Fibroblast of skin of left quadriceps (primary cell): ENCODE results near the gene CD300LD.
A peak's percentile ranks its signal among the peaks of the same experiment; 100 is the strongest.
"Not testable (repeated sequence)": the region's sequence is repeated elsewhere in the genome, so short reads cannot be mapped to it uniquely, and the experiment has no call there.

Source experiments
- DNase-seq, 2 experiments: peaks; one replicate each; pipeline ENCODE4 v3.0.0-alpha.2; 2013; ENCODE audit warnings: low read depth in 2 of 2

The CD300LD gene

DNA sequence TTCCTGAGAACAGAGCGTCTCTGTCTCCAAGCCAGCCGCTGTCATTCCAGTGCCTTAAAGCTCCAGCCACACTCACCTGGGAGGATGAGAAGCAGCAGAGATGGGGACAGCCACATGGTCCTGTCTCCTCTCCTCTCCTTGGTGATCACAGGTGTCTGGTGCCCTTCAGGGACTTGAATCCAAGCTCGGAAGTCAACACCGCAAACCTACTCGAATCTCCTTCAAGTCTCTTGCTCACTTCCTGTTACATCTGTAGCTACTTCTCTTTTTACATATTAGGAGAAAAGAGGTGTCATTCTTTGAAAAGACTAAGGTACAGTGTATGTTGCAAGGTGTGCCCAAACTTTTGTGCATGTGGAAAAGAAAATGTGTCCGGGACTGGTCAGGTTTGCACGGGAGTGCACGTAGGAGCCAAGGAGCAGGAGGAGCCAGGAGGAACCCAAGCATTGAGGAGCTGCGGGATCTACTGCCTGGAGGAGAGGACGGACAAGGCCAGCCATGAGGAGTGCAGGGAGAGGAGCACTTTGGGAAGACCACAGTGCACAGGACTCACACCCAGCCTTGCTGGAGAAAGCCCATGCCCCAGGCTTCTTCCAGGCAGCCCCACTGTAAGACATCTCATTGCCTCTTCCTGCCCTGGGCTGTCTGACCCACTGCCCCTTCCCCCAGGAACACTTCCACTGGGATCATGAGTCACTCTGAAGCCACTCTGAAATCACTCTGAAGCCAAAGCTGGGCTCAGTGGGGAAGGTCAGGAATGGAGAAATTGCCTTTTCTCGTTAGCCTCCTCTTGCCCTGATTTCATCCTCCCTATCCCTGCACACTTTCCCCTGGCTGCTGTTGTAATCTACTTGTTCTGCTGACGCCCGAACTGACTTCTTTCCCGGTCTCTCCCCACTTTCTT is at the start of gene CD300LD:
TSS of gene CD300LD (minus strand) at position 197 of the 904 bp plus-strand sequence. CDS start at position 116, 81 bp downstream.
- no peak for DNase-seq

DNA sequence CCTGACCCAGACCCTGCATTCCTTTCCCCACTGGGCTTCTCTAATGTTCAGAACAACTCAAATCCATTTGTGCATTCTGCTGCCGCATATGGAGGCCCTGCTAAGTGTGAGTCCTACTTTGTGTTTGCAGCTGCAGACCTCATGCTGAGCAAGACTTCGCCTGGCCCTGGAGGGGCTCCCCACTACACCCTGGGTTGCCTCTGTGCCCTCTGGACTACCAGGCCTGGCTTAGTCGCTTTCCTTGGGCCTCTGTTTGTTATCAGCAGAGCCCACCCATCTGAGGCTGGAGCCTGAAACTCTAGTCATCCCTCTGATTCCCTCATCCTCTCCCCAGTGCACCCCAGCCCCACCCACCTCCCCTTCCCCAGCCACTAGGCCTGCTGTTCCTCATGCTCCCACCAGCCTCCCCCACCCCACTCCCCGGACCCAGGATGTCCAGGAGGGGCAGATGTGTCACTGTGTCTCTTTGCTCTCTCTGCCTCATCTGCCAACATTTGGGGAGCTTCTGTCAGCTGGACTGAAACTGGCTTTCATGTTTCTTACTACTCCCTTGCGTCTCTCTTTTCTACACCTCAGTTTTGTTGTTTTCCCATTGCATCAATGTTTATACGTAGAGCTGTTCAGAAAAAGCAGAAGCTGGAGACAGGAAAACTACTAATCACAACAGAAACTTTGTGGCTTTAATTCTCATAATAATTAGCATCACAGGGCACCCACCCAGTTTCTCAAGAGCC is 49.3 kb upstream of the CD300LD start:
- DNase-seq: no peak

DNA sequence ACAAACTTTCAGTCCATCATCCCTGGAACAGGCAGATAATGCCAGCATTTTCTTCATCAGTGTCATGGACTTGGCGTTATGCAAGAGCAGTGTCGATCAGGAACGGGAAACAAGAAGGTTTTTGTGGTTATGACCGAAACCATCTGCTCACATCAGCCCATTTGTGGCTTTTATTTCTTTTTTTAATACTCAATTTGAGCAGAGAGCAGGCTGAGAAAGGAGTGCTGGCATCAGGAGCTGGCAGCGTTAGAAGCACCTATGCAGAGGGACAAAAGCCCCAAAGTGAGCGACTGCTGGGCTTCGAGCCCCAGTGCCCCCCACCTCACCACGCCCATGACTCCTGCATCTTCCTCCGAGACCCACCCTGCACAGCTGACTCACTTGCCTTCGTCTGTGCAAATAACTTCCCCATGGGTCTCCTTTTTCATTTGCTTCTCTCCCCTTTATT is 47.6 kb upstream of the CD300LD start:
- no peak for DNase-seq

DNA sequence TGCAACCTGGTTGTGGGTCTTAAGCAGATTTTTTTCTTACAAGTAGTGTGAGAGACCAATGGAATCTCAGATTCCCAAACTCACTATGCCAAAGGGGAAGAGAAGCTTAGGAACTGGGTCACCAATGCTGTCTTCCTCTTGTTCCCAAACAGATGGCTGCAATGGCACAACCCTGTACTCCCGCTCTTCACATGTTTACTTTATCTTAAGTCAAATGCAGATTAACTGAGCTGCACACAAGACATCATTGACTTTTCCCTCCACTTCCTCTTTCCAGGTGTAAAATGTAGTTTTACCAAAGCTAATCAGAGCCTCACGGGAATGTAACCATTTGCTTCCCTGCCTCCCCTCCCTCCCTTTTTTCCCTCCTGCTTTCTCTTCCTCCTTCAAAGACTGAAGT is 45.8 kb upstream of the CD300LD start:
- no peak for DNase-seq

DNA sequence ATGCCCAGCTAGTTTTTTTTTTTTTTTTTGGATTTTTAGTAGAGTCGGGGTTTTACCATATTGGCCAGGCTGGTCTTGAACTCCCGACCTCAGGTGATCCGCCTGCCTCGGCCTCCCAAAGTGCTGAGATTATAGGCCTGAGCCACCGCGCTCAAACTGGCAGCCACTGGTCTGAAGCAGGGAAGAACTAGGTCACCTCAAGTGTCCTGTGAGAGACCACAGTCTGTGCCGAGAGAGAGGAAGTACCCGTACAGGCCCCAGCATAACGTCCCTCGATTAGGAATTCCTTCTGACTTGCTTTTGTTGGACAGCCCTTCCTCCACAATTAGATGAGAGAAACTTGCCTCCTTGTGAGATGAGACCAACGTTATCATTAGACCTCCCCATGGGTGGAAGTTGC is 45.2 kb upstream of the CD300LD start:
- DNase-seq: no peak

DNA sequence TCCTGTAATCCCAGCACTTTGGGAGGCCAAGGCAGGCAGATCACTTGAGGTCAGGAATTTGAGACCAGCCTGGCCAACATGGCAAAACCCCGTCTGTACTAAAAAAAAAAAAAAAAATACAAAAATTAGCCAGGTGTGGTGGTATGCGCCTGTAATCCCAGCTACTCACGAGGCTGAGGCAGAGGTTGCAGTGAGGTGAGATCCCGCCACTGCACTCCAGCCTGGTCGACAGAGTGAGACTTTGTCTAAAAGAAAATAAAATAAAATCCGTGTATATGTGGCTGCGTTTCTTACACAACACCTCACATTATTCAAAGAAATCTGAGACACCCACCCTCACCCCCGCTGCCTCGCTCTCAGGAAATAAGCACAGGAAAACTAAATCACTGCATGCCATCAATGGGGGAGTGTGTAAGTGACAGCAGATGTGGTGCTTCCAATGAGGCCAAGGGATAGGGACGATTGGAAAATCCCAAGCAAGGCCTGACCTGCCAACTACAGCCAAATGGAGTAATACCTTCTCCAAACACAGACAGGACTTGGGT is 44.5 kb upstream of the CD300LD start:
- DNase-seq: not testable (repeated sequence)

DNA sequence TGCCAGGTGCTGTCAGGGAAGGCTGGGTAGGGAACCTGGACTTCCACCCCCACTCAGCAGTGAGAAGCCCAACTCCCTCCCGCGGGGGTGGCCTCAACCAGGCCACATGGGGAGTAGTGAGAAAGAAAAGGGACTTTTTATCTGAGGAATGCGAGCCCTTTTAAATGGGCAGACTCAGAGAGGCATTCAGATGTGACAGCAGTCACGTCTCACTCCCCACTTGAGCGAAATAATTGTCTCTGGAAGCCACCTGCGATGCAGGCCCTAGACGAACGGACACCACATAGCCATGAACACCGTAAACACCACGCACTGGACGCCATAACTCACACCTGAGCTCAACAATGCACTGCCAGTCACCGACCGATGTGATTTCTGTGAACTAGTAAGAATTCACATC is 43.3 kb upstream of the CD300LD start:
- no peak for DNase-seq

DNA sequence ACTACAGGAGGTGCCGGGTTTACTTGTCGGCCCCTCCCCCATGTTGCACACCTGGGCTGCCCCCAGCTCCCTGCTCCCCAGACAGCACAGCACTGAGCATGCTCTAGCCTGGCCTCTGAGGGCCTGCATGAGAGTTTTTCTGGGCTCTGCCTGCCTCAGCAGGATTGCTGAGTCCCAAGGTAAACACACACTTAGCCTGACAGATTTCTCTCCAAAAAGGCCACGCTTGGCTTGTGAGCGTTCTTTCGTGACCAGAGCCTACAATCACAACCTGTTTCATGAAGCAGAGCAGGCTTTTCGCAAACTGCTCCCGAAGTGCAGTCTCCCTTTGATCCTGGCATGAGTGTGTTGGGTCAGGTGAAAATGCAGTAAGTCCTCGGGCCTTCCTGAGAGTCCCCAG is 41.2 kb upstream of the CD300LD start:
- DNase-seq: no peak

DNA sequence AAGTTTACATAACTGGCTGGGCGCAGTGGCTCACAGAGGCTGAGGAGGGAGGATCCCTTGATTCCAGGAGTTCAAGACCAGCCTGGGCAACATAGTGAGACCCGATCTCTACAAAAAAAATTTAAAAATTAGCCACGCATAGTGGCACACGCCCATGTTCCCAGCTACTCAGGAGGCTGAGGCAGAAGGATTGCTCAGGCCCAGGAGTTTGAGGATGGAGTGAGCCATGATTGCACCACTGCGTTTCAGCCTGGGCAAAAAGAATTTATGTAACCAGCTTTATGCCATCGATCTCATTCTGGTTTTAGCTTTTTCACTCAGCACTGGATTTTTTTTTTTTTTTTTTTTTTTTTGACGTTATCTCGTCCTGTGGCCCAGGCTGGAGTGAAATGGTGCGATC is 40.5 kb upstream of the CD300LD start:
- DNase-seq: no peak

DNA sequence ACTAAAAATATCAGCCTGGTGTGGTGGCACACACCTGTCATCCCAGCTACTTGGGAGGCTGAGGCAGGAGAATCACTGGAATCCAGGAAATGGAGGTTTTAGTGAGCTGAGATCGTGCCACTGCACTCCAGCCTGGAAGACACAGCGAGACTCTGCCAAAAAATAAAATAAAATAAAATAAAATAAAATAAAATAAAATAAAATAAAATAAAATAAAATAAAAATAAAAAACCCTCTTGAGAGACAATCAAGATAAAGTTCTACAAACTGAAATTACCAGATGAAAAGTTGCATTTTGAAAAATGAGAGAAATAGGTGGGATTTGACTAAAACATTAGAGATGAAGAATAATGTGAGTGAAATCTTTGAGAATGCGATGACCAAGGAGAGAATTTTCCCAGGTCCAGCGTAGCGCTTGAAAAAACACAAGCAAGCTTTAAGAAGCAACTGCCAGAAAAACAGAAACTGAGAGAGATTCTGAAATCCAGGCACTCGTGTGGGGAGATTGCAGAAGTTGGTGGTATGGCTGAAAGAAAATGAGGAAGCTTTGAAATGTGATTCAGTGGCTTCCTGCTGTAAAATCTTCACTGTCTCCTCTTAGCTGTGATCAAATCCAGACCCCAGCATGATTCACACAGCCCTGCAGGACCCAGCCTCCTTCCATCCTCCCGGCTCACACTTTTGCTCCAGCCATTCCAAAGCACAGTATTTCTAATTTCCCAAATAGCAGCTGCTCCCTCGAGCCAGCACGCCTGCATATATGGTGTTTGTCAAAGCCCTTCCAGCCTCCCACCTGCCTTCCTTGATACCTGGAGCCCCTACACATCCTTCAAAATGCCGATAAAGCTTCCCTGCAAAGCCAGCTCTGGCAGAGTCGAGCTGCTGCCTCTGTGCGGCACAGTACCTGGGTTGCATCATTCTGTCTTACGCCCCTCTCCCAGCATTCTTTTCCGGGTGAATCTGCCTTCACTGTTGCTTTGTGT is 39.7 kb upstream of the CD300LD start:
- peak; percentile 22 to 27 for DNase-seq

DNA sequence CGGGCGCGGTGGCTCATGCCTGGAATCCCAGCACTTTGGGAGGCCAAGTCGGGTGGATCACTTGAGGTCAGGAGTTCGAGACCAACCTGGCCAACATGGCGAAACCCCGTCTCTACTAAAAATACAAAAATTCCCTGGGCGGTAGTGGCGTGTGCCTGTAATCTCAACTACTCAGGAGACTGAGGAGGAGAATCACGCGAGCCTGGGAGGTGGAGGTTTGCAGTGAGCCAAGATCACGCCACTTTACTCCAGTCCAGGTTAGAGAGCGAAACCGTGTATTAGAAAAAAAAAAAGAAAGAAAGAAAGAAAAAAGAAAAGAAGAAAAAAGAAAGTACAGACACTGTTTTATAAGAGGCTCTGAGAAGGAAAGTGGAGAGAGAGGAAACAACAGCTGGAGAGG is 38.2 kb upstream of the CD300LD start:
- DNase-seq: not testable (repeated sequence)

DNA sequence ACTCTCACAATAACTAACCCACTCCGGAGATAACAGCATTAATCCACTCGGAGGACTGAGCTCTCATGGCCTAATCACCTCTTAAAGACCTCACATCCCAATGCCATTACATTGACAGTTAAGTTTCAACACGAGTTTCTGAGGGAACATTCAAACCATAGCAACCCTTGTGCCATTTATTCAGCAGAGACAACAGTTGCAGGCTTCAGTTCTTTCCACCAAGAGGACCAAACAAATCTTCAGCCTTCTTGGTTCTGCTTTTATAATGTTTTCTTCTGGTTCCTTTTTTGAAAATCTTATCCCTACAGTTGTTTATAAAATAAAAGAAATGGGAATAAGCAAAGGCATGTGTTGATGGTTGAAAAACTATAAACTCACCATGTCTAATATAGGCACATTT is 33.6 kb upstream of the CD300LD start:
- no peak for DNase-seq

DNA sequence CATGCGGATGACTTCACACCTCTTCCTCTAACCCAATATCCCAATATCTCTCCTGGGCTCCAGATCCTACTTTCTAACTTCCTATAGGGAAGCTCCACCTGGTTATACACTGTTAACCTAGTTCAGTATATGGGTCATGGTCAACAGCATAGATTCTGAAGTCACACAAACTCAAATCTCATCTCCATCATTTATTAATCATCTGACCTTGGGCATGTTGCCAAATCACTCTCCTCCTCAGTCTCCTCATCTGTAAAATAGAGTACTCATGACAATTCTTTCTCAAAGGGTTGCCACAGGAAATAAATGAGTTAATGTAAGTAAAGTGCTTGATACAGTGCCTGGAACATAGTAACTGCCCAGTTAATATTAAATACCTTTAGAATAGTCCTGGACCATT is 32.0 kb upstream of the CD300LD start:
- no peak for DNase-seq

DNA sequence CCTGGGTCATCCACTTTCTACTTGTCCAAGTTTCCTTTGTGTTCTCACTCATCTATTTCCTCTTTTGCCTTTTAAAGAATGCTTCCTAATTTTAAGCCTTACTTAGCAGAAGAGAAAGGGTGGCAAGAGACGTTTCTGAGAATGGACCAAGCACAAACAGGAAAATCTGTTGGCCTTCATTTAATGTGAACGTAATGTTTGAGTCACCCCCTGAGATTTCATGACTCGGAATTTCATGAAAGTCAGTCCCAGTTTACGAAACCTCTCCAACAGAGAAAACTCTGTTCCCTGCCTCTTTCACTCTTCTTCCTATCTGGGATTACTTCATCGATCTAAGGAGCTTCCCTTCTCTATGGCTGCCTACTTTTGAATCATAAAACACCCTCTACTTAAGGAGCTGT is 31.6 kb upstream of the CD300LD start, which contains the start of gene CD300E:
TSS of gene CD300E (minus strand) at position 46 of the 401 bp plus-strand sequence. CDS start 117 bp downstream, outside the sequence.
- DNase-seq: no peak

DNA sequence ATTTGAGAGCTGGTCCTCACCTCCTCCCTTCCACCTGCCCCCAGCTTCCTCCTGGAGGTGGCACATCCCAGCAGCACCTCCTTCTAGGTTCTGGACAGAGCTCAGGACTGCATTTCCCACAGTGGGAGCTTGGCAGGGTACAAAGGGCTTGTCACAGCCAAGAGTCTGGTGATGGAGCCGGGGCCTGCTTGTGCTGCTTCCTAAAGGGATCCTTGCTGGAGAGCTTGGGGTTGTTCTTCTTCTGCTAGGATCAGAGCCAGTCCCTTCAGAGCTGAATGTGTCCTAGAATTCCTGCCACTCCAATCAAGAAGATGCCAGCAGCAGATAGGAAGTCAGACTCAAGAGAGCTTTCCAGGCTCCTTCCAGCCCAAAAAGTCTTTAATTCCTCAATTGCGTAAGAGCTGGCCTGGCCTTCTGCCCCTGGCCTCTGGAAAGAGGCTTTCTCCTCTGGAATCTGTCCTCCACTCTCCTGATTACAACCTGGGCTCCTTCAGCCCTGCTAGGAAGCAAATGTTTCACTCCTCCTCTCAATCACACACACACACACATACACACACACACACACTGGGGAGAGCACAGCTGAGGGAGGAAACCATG is 27.1 kb upstream of the CD300LD start:
- DNase-seq: no peak

DNA sequence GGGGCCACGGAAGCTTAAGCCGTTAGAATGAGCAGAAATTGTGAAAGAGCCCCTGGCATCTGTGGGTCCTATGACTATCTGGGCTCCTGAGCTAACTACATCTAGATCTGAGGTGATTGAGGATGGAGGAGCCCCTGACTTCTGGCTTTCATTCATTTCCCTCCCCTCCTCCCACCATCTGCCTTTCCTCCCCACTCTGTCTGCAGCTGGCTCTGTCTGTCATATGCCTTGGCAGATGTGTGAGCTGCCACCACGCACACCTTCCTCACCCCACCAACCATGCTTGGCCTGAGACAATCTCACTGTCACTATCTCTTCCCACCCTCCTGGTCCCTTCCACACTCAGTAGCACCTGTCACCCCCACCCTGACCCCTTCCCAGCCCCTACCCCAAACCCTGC is 26.4 kb upstream of the CD300LD start:
- DNase-seq: no peak

DNA sequence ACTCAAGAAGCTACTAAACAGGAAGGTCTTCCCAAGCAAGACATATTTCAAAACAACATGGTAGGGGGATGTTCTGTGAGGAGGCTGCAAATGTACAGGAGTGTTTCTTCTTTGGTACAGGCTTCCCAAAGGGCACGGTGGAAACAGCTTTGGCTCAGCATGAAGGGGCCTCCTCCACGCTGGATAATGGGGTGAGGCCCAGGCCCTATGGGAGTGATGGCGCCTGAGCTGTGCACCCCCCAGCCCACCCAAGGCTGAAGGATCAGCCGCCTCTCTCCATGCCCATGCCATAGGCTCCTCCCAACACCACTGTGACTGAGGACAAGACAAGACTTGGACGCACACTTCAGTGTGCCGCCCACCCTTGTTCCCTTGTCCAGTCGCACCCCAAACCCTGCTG is 24.6 kb upstream of the CD300LD start:
- no peak for DNase-seq

DNA sequence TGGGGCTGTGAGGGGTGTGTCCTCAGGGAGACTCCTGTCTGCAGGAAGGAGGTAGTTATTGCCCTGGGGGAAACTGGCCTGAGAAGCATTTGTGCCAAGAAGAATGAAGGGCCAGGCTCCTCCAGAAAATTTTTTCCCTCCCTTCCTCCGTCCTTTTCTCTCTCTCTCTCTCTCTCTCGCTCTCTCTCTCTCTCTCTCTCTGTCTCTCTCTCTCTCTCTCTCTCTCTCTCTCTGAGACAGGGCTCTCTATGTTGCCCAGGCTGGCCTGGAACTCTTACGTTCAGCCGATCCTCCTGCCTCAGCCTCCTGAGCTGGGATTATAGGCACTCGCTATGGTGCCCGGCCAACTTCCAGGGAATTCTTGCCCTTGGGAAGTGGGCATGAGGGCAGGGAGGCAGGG is 20.0 kb upstream of the CD300LD start:
- no peak for DNase-seq

DNA sequence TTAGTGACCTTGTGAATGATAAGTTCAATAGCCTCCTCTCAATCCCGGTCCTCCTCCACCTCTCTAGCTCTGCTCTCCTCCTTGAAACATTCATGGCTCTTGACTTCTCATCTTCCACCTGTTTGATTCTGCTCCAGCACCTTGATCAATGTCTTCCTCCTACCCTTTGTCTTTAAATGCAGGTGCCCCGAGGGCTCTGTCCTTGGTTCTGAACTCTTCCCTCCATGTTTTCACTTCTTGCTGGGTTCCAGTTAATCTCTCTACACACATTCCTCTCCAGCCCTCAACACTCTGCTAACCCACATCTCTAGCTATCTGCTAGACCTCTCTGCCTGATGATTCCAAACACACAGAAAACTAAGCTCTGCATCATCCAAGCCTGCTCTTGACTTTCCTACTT is 18.0 kb upstream of the CD300LD start:
- no peak for DNase-seq

DNA sequence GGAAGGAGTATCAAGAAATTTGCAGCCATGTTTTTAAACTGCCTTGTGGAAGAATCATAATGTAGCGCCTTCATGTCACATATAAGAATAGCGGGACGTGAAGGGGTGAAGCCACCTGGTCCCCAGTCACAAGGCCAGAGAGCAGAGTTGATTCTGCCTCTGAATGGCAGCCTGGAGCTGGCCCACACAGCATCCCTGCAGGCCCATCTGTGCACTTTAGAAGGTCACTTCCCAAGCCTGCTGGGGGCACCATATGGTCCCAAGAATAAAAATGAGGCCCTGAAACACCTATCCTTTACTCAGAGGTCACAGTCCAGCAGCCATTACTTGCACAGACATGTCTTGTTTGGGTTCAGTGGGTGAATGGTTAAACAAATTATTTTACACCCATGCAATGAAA is 16.4 kb upstream of the CD300LD start:
- DNase-seq: no peak

DNA sequence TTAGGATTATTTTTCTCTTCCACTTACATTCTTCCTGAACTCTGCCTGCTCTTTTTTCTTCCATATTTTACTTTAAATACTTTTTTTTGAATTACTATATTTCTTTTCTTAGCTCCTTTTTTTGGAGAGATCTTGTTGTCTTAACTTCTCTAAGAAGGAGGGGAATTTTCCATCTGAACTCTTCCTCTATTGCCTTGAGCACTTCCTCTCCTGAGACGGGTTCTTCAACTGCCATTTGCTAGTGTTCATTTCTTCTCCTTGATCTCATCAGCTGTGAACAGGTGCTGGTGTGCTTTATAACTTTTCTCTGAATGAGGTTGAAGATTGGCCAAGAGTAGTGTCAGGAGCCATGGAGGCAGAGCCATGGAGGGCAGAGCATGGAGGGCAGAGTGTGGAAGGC is 15.1 kb upstream of the CD300LD start:
- no peak for DNase-seq
